BLaER1 (cell line): Measurements from ENCODE around the gene ACOXL.
"Not testable (repeated sequence)": the region's sequence is repeated elsewhere in the genome, so short reads cannot be mapped to it uniquely, and the experiment has no call there.

ENCODE experiments used
- H3K27ac ChIP-seq: shearing (Covaris generic); formaldehyde crosslinking; 2 replicates; pipeline ENCODE4 v1.8.1; 2022
- H3K27me3 ChIP-seq: shearing (Covaris generic); formaldehyde crosslinking; 2 replicates; pipeline ENCODE4 v1.8.1; 2022
- H3K36me3 ChIP-seq: shearing (Covaris generic); formaldehyde crosslinking; 2 replicates; pipeline ENCODE4 v1.8.1; 2022
- H3K4me1 ChIP-seq: shearing (Covaris generic); formaldehyde crosslinking; 2 replicates; pipeline ENCODE4 v1.8.1; 2022
- H3K4me2 ChIP-seq: shearing (Covaris generic); formaldehyde crosslinking; 2 replicates; pipeline ENCODE4 v1.8.1; 2022
- H3K4me3 ChIP-seq: shearing (Covaris generic); formaldehyde crosslinking; 2 replicates; pipeline ENCODE4 v1.8.1; 2022
- H3K9ac ChIP-seq: shearing (Covaris generic); formaldehyde crosslinking; 2 replicates; pipeline ENCODE4 v1.8.1; 2022
- H3K9me3 ChIP-seq: shearing (Covaris generic); formaldehyde crosslinking; 2 replicates; pipeline ENCODE4 v1.8.1; 2022
- H4K20me1 ChIP-seq: shearing (Covaris generic); formaldehyde crosslinking; 2 replicates; pipeline ENCODE4 v1.8.1; 2022
- Cebpa-rat ChIP-seq: shearing (Covaris generic); IDR thresholded peaks from 2 replicates; pipeline ENCODE4 v1.8.1; 2022

The ACOXL gene

DNA sequence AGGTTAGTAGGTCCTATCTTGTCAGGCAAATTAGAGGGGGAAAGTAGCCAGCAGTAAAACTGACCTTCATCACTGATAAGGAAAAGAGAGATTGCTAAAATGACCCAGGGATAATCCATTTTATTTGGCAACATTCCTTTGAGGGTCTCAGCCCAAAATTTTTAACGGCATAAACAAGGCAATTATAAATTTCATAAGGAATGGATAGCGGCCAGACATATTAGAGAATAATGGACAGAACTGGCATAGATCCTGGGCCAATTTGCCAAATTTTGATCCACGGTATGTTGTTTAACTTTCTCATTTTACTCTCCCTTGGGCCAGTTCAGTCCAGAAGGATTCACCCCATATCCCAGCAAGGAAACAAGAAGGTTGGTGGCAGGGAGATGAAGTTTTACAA, 217.9 kb downstream of the ACOXL start:
- no peak for TF ChIP-seq Cebpa-rat
- H3K4me3 ChIP-seq, result no peak overlapping the region

GRCh38 chr2:110955045-110955444, 222.7 kb downstream of the ACOXL start:
- H3K4me1 ChIP-seq, result peaks cover 22% of the 10 kb centered on the region
- no peak overlapping the region for H3K9ac ChIP-seq
- no peaks in the 10 kb centered on the region for H3K27me3 ChIP-seq
- H4K20me1 ChIP-seq, result no peaks in the 10 kb centered on the region
- TF ChIP-seq Cebpa-rat, result no peak
- H3K4me3 ChIP-seq, result no peak overlapping the region
- H3K27ac ChIP-seq, result no peak overlapping the region
- no peaks in the 10 kb centered on the region for H3K36me3 ChIP-seq
- no peak overlapping the region for H3K4me2 ChIP-seq
- no peaks in the 10 kb centered on the region for H3K9me3 ChIP-seq

More for the DNA sequence above, 217.9 kb downstream of the ACOXL start:
- H3K36me3 ChIP-seq, result no peaks in the 10 kb centered on the region
- no peak overlapping the region for H3K27ac ChIP-seq
- peaks cover 8% of the 10 kb centered on the region; the same call in 1 of the 2 replicates for H3K9me3 ChIP-seq
- no peaks in the 10 kb centered on the region for H4K20me1 ChIP-seq
- no peak overlapping the region for H3K4me2 ChIP-seq
- H3K9ac ChIP-seq, result no peak overlapping the region
- H3K4me1 ChIP-seq, result peaks cover 8% of the 10 kb centered on the region
- H3K27me3 ChIP-seq, result no peaks in the 10 kb centered on the region

GRCh38 chr2:110955556-110955955, 223.2 kb downstream of the ACOXL start:
- Histone ChIP-seq H3K4me1 (peaks cover 22% of the 10 kb centered on the region), H3K27me3 (no peaks in the 10 kb centered on the region), H3K9me3 (no peaks in the 10 kb centered on the region), H3K27ac (no peak overlapping the region), H3K36me3 (no peaks in the 10 kb centered on the region), H3K4me2 (no peak overlapping the region), H3K9ac (no peak overlapping the region), H4K20me1 (no peaks in the 10 kb centered on the region), H3K4me3 (no peak overlapping the region)
- TF ChIP-seq Cebpa-rat, result no peak

DNA sequence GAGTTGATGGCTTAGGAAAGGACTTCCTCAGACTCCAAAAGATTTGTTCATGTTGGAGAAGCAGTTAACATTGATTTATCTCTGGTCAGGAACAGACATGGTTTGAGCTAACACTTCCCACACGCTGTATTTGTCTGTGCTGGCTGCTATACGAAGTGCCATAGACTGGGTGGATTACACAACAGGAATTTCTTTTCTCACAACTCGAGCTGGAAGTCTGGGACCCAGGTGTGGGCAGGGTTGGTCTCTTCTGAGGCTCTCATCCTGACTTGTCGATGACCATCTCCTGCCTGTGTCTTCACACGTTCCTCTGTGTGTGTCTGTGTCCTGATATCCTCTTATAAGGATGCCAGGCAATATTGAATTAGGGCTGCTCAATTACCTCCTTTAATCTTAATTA, 224.9 kb downstream of the ACOXL start:
- Histone ChIP-seq H3K9ac (no peak overlapping the region), H3K36me3 (no peaks in the 10 kb centered on the region), H3K9me3 (no peaks in the 10 kb centered on the region), H4K20me1 (no peaks in the 10 kb centered on the region), H3K27ac (no peak overlapping the region), H3K27me3 (no peaks in the 10 kb centered on the region), H3K4me3 (no peak overlapping the region), H3K4me2 (no peak overlapping the region), H3K4me1 (peaks cover 22% of the 10 kb centered on the region)
- TF ChIP-seq Cebpa-rat, result no peak

DNA sequence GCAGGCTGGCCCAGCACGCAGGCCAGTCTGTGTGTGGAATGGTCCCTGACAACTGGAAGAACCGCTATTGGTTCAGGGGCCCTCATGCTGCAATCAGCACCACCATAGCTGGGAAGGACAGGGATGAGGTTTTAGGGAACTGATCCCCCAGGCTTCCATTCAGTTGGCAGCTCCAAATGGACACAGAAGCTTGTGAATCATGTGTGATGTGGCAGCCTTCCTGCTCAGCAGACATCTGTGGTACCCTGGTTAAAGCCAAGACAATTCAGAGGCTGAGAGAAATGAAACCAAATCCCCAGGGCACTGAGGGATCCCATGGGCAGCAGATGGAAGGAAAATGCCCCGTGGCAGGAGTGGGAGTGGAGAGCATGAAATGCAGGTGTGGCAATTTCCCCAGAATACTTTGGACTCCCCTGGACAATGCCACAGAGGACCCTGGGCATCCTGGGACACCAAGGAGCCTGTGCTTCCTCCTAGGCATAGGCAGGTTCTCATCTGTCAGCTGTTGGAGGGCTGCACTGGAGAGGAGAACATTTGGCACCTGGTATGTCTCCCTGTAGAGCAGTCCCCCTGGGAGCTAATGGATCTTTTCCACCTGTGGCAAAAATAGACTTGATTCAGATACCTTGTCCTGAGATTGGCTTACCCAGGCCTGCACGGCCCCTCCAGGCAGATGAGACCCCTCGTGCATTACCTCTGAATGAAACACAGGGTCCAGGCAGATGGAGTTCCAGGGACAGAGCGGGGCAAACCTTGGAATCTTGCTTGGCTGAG, 226.2 kb downstream of the ACOXL start:
- no peak for TF ChIP-seq Cebpa-rat
- Histone ChIP-seq H3K27ac (no peak overlapping the region), H4K20me1 (no peaks in the 10 kb centered on the region), H3K4me1 (peaks cover 22% of the 10 kb centered on the region), H3K4me3 (no peak overlapping the region), H3K27me3 (no peaks in the 10 kb centered on the region), H3K4me2 (peak overlapping the region; percentile 53), H3K36me3 (no peaks in the 10 kb centered on the region), H3K9ac (no peak overlapping the region), H3K9me3 (no peaks in the 10 kb centered on the region)

GRCh38 chr2:110959198-110959597, 226.8 kb downstream of the ACOXL start:
- no peak overlapping the region for H3K4me3 ChIP-seq
- no peak overlapping the region for H3K9ac ChIP-seq
- H3K4me2 ChIP-seq, result peak overlapping the region; percentile 53
- no peaks in the 10 kb centered on the region for H4K20me1 ChIP-seq
- TF ChIP-seq Cebpa-rat, result no peak
- no peaks in the 10 kb centered on the region for H3K9me3 ChIP-seq
- no peaks in the 10 kb centered on the region for H3K27me3 ChIP-seq
- H3K36me3 ChIP-seq, result no peaks in the 10 kb centered on the region
- peaks cover 22% of the 10 kb centered on the region for H3K4me1 ChIP-seq
- no peak overlapping the region for H3K27ac ChIP-seq

GRCh38 chr2:110960281-110960680, 227.9 kb downstream of the ACOXL start:
- no peaks in the 10 kb centered on the region for H3K9me3 ChIP-seq
- peaks cover 22% of the 10 kb centered on the region for H3K4me1 ChIP-seq
- no peaks in the 10 kb centered on the region for H3K27me3 ChIP-seq
- no peaks in the 10 kb centered on the region for H3K36me3 ChIP-seq
- no peak overlapping the region for H3K4me2 ChIP-seq
- no peak overlapping the region for H3K4me3 ChIP-seq
- H3K27ac ChIP-seq, result no peak overlapping the region
- H3K9ac ChIP-seq, result no peak overlapping the region
- no peaks in the 10 kb centered on the region for H4K20me1 ChIP-seq
- TF ChIP-seq Cebpa-rat, result no peak

DNA sequence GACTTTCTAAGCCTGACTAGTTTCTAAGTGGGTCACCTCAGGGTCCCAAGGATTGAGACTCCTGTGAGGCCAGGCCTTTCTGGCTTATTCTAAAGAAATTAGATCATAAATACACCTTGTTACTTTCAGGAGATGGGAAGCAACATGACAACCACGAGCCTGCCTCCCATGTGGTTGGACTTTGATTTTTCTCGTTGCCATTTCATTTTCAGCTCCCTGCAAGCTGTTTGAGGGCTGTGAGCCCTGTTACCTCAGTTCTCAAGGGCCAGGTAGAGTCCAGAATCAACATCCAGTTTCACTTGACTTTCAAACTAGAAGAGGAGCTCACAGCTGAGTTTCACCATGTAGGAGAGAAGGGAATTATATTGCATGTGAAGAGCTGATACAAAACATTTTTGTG, 228.6 kb downstream of the ACOXL start:
- Histone ChIP-seq H3K9ac (no peak overlapping the region), H3K9me3 (no peaks in the 10 kb centered on the region; the same call in 1 of the 2 replicates), H4K20me1 (no peaks in the 10 kb centered on the region), H3K36me3 (no peaks in the 10 kb centered on the region), H3K4me2 (no peak overlapping the region), H3K27me3 (no peaks in the 10 kb centered on the region), H3K4me1 (peaks cover 17% of the 10 kb centered on the region), H3K4me3 (no peak overlapping the region), H3K27ac (no peak overlapping the region)
- no peak for TF ChIP-seq Cebpa-rat

- not testable (repeated sequence) for H3K4me2 ChIP-seq, H3K36me3 ChIP-seq, H3K27me3 ChIP-seq, H3K4me3 ChIP-seq, H4K20me1 ChIP-seq, H3K27ac ChIP-seq, H3K9me3 ChIP-seq, H3K9ac ChIP-seq
- H3K4me1 ChIP-seq, result peaks cover 17% of the 10 kb centered on the region
These were observed 229.3 kb downstream of the ACOXL start for GRCh38 chr2:110961643-110962042.

- Histone ChIP-seq H3K4me1 (no peaks in the 10 kb centered on the region), H4K20me1 (no peaks in the 10 kb centered on the region), H3K27me3 (no peaks in the 10 kb centered on the region), H3K4me3 (no peak overlapping the region), H3K4me2 (no peak overlapping the region), H3K9me3 (peaks cover 12% of the 10 kb centered on the region), H3K9ac (no peak overlapping the region), H3K27ac (no peak overlapping the region), H3K36me3 (no peaks in the 10 kb centered on the region)
- no peak for TF ChIP-seq Cebpa-rat
These were observed 237.3 kb downstream of the ACOXL start for GRCh38 chr2:110969696-110970095.

- no peaks in the 10 kb centered on the region for H3K27me3 ChIP-seq
- H3K4me2 ChIP-seq, result no peak overlapping the region
- TF ChIP-seq Cebpa-rat, result no peak
- no peak overlapping the region for H3K4me3 ChIP-seq
- H3K27ac ChIP-seq, result no peak overlapping the region
- no peaks in the 10 kb centered on the region for H3K4me1 ChIP-seq
- peaks cover 12% of the 10 kb centered on the region for H3K9me3 ChIP-seq
- H3K36me3 ChIP-seq, result no peaks in the 10 kb centered on the region
- H3K9ac ChIP-seq, result no peak overlapping the region
- H4K20me1 ChIP-seq, result no peaks in the 10 kb centered on the region
These were observed 237.8 kb downstream of the ACOXL start for GRCh38 chr2:110970201-110970600.
